Stimulated activated CD8-positive, alpha-beta memory T cell treated with anti-CD3 and anti-CD28 coated beads, Interleukin-15, amount 100 ng/mL, for 1 hour (primary cell): ENCODE measurements around the gene ADPRHL1.
"Not testable (repeated sequence)": the region's sequence is repeated elsewhere in the genome, so short reads cannot be mapped to it uniquely, and the experiment has no call there.

Experiments used
- DNase-seq: peaks from one replicate; pipeline ENCODE4 v3.0.0-alpha.2; 2020; ENCODE audit warnings: low read depth

Gene ADPRHL1

GRCh38 chr13:113477724-113478123 lies 24.4 kb upstream of the ADPRHL1 start:
- DNase-seq = no peak

- DNase-seq = no peak
Measured at GRCh38 chr13:113476811-113477210, 23.5 kb upstream of the ADPRHL1 start.

- DNase-seq = no peak
Measured at GRCh38 chr13:113475911-113476310, 22.6 kb upstream of the ADPRHL1 start.

- no peak for DNase-seq
Measured at GRCh38 chr13:113475280-113475679, 22.0 kb upstream of the ADPRHL1 start.

- DNase-seq = no peak
Measured at GRCh38 chr13:113474179-113474578, 20.9 kb upstream of the ADPRHL1 start.

- DNase-seq = no peak
Measured at GRCh38 chr13:113472355-113473025, 19.2 kb upstream of the ADPRHL1 start.

- no peak for DNase-seq
Measured at GRCh38 chr13:113471844-113472243, 18.6 kb upstream of the ADPRHL1 start.

GRCh38 chr13:113470635-113471163 lies 17.4 kb upstream of the ADPRHL1 start:
- not testable (repeated sequence) for DNase-seq

- no peak for DNase-seq
Measured at GRCh38 chr13:113470073-113470472, 16.8 kb upstream of the ADPRHL1 start.

- DNase-seq = no peak
Measured at GRCh38 chr13:113469582-113469981, 16.3 kb upstream of the ADPRHL1 start.

- no peak for DNase-seq
Measured at GRCh38 chr13:113468472-113469201, 15.3 kb upstream of the ADPRHL1 start.

- DNase-seq = no peak
Measured at GRCh38 chr13:113468029-113468428, 14.7 kb upstream of the ADPRHL1 start.

- DNase-seq = no peak
Measured at GRCh38 chr13:113466383-113466782, 13.1 kb upstream of the ADPRHL1 start.

GRCh38 chr13:113465300-113465699 lies 12.0 kb upstream of the ADPRHL1 start:
- no peak for DNase-seq

- no peak for DNase-seq
Measured at GRCh38 chr13:113464476-113464875, 11.2 kb upstream of the ADPRHL1 start.

- DNase-seq = no peak
Measured at GRCh38 chr13:113461022-113461751, 7.9 kb upstream of the ADPRHL1 start.

GRCh38 chr13:113460599-113460998 lies 7.3 kb upstream of the ADPRHL1 start:
- DNase-seq = no peak

- DNase-seq = no peak
Measured at GRCh38 chr13:113460064-113460555, 6.8 kb upstream of the ADPRHL1 start.

GRCh38 chr13:113458253-113459065 lies 5.2 kb upstream of the ADPRHL1 start:
- no peak for DNase-seq

- no peak for DNase-seq
Measured at GRCh38 chr13:113457510-113457909, 4.2 kb upstream of the ADPRHL1 start.

- no peak for DNase-seq
Measured at GRCh38 chr13:113456116-113456702, 2.9 kb upstream of the ADPRHL1 start.
